PC-9 (cell line): ENCODE results near the gene ZNF107.

ENCODE experiments used
- CTCF ChIP-seq: fragments of 200-600 bp; sonication (generic); conservative IDR thresholded peaks from 2 replicates; pipeline ENCODE4 v1.6.1; 2017; ENCODE audit warnings: mixed run types, antibody characterized with exemption, mild to moderate bottlenecking, moderate library complexity
- EZH2 ChIP-seq: fragments of 200-600 bp; sonication (generic); IDR thresholded peaks from 2 replicates; pipeline ENCODE4 v1.8.0; 2017; ENCODE audit warnings: antibody characterized with exemption, low read depth

DNA sequence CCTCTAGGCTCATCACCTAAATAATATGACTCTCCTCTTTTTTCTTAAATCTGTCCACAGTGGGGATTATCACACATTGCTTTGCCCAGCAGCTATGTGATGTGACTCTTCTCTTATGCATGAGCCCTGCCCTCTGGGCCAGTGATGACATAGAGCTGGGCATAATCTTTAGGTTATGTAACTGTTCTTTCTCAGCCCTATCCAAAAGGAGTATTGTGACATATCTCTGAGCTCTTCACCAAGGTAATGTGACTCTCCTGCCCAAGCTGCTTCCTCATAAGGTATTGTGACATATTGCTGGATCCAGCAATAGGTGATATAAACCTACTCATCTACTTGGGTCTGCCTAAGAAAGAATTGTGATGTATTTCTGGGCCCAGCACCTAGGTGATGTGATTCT, 37.7 kb upstream of the ZNF107 start:
- TF ChIP-seq CTCF = no peak
- no peak for TF ChIP-seq EZH2
